HG03460 (cell line): ENCODE results near the gene TEX22.

Experiments used
- ATAC-seq: cut with Tn5 transposase; IDR thresholded peaks from one replicate; pipeline ENCODE4 v1.9.1; 2021; ENCODE audit not compliant: unreplicated experiment

Gene TEX22

GRCh38 chr14:105455086-105455640 lies 56.8 kb downstream of the TEX22 start:
- ATAC-seq = no peak

GRCh38 chr14:105455766-105456660 lies 57.7 kb downstream of the TEX22 start:
- ATAC-seq = no peak

- no peak for ATAC-seq
Observed at GRCh38 chr14:105456736-105457617, 58.6 kb downstream of the TEX22 start.

- ATAC-seq = no peak
Observed at GRCh38 chr14:105458010-105458409, 59.7 kb downstream of the TEX22 start.

GRCh38 chr14:105458571-105458970 lies 60.2 kb downstream of the TEX22 start:
- ATAC-seq = no peak

GRCh38 chr14:105460116-105460515 lies 61.8 kb downstream of the TEX22 start:
- no peak for ATAC-seq

GRCh38 chr14:105460616-105461015 lies 62.3 kb downstream of the TEX22 start:
- ATAC-seq = no peak

- no peak for ATAC-seq
Observed at GRCh38 chr14:105461903-105462302, 63.6 kb downstream of the TEX22 start.
